CD4-positive, alpha-beta T cell treated with Interleukin-2 at 100 ng/mL for 4 hours (primary cell): ENCODE results near the gene NDUFB3.
"Not testable (repeated sequence)": the region's sequence is repeated elsewhere in the genome, so short reads cannot be mapped to it uniquely, and the experiment has no call there.

Experiments used
- DNase-seq: peaks from one replicate; pipeline ENCODE4 v3.0.0-alpha.2; 2020; ENCODE audit warnings: low spot score

NDUFB3 gene

DNA sequence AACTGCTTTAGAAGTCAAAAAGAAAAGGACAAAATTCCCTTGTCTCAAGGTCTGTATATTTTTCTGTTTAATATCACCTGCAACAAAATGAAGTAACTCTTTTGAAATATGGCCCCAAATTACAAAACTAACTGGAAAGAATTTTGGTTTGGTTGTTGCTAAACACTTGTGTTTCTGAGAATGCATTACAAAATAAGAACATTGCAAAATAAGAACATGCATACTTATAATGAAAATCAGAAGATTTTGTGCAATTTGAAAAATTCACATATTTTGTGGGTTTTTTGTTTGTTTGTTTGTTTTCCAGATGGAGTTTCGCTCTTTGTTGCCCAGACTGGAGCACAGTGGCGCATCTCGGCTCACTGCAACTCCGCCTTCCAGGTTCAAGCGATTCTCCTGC lies 21.8 kb downstream of the NDUFB3 start:
- no peak for DNase-seq

DNA sequence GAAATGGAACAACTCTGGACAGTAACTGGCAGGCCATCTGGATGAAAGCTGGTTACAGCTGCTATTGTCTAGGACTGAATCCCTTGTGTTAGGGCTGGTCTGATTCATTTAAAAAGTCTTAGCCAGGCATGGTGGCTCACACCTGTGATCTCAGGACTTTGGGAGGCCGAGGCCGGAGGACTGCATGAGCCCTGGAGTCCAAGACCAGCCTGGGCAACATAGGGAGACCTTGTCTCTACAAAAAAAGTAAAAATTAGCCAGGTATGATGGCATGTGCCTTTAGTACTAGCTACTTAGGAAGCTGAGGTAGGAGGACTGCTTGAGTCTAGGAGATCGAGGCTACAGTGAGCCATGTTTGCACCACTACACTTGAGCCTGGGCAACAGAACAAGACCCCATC lies 28.7 kb downstream of the NDUFB3 start:
- DNase-seq, result no peak

DNA sequence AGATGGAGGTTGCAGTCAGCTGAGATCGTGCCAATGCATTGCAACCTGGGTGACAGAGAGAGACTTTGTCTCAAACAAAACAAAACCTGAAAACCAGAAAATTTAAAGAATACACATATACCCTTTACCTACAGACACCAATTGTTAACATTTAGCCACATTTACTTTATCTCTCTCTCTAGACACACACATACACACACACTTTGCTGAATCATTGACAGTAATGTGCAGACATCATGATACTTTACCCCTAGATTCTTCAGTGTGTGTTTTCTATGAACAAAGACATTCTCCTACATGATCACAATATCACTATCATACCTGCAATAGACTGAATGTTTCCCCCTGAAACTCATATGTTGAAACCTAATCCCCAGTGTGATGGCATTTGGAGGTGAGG lies 34.0 kb downstream of the NDUFB3 start:
- no peak for DNase-seq

DNA sequence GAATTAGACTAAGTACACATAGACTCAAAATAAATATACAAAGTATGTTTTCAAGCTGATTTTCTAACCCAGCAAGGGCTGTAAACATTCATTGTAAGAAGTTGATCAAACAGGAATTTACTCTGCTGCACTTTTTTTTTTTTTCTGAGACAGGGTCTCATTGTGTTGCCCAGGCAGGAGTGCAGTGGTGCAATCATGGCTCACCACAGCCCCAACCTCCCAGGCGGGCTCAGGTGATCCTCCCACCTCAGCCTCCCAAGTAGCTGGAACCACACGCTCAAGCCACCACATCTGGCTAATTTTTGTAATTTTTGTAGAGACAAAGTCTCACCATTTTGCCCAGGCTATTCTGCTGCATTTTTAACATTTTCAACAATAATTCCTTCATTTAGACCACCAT lies 35.8 kb downstream of the NDUFB3 start:
- DNase-seq, result no peak

DNA sequence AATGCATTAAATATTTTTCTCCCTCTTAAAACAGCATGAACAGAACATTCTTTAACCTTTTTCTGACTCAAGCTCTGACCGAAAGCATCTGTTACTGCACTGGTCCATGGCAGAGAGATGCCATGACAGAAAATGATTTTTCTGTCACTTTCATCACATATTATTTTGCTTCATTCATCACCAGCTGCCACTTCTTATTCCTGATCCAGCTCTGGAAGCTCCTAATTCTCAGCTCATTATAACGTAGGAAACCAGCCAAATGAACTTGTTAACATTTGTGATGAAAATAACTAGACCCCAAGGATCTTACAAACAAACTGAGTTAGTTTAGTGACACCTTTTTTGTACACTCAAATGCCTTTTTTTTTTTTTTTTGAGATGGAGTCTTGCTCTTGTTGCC lies 36.5 kb downstream of the NDUFB3 start:
- DNase-seq, result no peak

DNA sequence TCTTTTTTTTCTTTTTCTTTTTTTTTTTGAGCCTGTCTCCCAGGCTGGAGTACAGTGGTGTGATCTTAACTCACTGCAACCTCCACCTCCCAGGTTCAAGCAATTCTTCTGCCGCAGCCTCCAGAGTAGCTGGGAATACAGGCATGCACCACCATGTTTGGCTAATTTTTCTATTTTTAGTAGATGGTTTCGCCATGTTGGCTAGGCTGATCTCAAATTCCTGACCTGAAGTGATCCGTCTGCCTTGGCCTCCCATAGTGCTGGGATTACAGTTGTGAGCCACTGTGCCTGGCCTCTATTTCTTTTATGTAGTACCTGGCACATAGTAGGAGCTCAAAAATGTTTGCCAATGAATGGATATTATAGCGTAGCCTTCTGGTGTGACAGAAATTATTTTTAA lies 37.4 kb downstream of the NDUFB3 start:
- DNase-seq, result no peak

DNA sequence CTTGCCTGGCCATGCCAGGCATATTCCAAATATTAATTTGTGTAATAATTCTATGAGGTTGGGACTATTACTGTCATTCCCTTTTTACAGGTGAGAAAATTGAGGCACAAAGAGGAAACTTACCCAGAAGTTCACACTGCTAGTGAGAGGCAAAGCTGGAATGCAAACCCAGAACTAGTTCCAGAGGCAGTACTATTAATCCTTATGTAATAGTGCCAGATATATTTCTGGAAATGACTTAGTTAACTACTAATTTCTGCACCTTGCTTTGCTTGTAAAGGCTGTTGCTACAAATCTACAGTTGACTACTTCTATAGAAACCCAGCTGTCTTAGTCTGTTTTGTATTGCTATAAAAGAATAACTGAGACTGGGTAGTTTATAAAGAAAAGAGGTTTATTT lies 38.8 kb downstream of the NDUFB3 start:
- no peak for DNase-seq

DNA sequence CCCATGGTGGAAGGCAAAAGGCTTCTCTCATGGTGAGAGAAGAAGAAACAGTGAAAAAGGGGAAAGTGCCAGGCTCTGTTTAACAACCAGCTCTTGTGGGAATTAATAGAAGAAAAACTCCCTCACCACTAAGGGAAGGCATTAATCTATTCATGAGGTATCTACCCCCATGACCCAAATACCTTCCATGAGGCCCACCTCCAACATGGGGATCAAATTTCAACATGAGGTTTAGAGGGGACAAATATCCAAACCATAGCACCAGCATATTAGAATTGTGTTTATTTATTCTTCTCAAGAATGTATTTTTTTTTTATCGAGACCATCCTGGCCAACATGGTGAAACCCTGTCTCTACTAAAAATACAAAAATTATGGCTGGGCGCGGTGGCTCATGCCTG lies 39.3 kb downstream of the NDUFB3 start:
- DNase-seq, result no peak

DNA sequence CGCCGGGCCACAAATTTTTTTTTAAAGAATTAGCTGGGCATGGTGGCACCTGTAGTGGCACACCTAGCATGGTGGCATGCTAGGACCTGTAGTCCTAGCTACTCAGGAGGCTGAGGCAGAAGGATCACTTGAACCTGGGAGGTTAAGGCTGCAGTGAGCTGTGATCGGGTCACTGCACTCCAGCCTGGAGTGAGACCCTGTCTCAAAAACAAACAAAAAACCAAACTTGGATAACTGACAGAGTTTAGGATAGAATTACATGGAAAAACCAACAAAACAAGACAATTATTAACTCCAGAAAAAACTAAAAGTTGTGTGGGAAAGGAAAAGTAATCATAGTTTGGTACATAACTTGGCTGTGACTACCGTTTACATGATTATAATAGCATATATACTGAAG lies 42.5 kb downstream of the NDUFB3 start:
- DNase-seq, result no peak

DNA sequence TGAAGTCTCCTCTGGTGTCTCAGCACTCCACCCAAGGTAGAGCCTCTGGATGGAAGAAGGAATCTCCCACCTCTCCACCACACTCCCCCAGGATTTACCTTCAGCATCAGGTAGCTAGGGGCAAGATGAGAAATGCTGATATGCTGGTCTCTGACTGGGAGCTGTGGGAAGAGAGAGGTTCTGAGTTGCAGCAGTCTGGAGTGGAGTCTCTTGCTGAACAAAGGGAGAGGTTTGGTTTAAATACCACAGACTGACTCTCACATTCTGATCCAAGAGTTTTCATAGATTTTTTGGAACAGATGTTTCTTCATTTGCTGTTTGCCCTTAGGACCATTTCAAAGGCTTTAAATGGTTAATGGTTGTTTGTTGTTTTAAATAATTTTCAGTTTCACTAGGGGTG lies 43.0 kb downstream of the NDUFB3 start:
- DNase-seq, result no peak

DNA sequence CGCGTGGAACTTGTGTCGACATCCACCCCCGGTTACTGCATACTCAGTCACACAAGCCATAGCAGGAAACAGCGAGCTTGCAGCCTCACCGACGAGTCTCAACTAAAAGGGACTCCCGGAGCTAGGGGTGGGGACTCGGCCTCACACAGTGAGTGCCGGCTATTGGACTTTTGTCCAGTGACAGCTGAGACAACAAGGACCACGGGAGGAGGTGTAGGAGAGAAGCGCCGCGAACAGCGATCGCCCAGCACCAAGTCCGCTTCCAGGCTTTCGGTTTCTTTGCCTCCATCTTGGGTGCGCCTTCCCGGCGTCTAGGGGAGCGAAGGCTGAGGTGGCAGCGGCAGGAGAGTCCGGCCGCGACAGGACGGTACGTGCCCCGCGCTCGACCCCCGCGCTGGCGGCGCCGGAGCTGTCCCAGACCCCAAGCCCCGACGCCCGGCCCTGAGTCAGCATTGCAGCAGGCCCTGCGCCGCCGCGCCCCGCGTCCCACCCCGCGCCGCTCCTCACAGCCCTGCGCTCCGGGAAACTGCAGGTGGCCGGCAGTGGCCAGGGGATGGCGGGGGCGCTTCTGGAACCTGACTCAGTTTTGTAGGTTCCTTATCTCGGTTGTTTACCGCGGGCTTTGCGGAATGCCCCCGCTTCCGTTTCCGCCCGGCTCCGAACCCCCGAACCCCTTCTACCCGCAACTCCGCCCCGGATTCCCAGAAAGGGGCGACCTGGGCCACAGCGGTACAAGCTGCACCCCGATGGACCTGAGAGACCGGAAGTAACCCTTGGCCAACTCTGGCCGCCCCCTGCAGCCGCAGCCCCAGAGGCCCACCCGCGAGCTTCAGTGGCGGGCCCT lies 44.5 kb downstream of the NDUFB3 start, which contains the start of gene CFLAR:
Gene CFLAR, plus strand, starts transcription at position 50 of the 844 bp plus-strand sequence. CDS start 13,702 bp downstream, outside the sequence.
- peak; percentile 88 for DNase-seq

DNA sequence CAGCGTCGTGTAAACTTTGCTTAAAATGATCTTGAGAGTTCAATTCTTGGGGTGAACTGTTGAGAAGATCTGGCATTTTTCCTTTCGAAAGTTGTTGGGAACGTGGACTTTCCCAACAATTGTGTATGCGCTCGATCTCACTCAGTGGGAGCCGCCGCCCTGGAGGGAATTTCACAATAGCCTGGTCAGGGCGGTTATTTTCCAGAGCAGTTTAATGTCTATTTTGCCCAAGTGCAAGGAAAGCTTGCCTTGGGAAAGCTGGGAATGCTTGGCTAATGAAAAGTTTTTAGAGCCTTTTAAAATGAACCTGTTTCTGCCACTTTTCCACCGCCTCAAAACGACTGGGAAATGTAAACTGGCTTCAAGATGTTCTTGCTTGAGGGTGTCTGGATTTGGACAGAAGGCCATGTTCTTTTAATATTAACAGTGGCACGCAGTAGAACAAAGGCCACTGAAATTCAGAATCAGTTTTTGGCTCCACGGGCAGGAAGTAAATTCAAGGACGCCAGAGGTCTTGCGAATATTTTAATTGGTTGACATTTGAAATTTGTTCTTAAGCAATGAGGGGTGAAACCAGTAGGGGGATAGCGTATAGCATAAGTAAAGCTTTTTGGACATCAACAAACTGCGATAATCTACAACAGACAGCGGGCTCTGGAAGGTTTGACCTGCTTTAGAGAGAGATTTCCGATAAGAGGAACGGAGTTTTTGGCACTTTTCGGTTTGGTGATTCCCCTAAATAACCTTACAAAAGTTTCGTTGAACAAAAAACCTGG lies 45.3 kb downstream of the NDUFB3 start:
- peak; percentile 82 for DNase-seq

DNA sequence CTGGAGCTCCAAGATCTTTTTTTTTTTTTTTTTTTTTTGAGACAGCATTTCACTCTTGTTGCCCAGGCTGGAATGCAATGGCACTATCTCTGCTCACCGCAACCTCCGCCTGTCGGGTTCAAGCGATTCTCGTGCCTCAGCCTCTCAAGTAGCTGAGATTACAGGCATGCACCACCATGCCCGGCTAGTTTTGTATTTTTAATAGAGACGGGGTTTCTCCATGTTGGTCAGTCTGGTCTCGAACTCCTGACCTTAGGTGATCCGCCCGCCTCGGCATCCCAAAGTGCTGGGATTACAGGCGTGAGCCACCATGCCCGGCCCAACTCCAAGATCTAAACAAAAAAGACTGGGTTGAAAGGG lies 45.9 kb downstream of the NDUFB3 start:
- DNase-seq, result not testable (repeated sequence)

DNA sequence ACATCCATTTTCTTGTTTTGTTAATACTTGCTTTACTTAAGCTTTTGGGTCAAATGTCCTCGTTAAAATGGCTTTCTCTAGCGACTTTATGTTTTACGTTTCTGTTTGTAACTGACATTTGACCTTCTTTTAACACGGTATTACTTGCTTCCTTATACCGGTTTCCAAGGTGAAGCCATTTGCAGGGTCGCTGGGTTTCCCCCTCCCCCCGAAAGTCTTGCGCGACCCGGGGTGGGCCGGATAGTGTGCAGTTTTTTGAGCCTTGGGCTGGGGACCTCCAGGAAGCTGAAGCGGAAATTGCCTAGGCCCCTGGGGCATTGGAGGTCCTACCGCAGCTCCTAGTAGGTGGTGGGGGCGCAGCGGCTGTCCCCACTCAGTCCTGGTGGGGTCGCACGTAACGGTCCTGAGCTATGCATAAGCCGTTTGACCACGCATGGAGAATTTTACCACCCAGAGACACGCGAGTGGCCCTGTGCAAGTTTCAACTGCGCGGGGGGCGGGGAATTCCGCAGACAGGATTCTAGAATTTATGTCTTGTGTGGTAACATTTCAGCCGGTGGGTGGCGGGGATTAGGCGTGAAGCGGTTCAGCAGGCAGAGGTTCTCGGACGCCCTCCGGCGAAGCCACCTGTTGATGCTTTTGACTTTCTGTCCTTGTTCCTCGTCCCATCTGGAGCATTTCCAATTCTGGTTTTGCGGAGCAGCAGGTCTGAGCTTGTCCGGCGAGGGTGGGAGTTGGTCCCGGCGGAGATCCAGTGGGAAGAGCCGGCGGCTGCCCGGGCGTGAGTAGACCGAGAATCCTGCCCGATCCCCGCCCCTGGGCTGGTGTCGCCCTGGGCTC lies 46.5 kb downstream of the NDUFB3 start:
- DNase-seq, result peak; percentile 93

DNA sequence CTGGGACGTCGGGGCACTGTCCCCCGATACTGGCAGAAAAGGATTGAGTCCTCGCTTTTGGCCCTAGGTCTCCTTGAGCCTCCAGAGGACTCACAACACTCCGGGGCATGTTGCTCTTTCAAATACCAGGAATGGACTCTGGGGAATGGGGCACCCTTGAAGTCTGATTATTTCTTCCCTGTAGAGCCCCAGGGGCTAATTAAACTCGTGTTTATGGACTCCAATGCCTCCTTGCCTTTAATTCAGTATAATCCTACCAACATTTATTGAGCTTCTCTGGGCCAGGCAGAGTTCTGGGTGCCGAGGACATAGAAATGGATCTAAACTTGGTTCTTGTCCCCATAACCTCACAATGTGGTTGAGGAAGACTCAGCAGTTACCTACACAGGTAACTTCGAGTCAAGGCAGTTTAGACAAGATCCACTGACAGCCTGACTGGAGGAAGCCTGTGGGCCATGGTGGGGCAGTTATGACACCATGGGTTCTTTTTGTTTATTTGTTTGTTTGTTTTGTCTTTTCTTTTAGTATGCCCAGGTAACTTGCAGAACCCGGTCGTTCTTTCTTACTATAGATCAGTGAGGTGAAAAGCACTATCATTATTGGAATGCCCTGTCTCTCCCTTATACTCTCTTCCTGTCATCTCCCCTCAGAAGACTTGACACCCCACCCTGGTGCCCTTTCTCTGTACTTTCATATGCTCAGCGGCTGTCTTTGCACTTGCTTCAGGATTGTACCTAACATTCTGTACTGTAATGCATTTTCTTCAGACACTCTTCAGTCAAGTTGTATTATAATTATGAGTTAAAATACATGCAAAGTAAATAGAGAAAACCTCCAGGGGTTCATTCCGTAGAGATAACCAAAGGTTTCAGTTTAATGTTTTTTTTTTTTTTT lies 47.4 kb downstream of the NDUFB3 start:
- peak; percentile 61 for DNase-seq

DNA sequence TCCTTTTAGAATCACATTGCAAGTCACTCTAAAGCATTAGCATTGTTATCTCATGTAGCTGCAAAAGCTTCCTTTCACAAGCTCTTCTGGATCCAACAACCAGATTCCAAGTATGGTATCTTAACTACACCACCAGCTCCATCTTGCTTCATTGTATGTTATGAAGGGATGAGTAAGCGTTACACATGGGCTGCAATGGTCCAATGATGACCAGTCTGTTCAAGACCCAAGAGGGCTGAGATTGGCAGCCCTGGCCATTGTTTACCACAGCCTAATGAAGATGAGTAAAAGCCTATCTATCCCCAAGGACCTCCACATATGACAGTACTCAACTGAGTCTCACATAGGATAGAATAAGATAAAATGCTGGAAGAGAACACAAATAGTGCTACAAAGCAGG lies 50.5 kb downstream of the NDUFB3 start:
- DNase-seq, result peak; percentile 41

DNA sequence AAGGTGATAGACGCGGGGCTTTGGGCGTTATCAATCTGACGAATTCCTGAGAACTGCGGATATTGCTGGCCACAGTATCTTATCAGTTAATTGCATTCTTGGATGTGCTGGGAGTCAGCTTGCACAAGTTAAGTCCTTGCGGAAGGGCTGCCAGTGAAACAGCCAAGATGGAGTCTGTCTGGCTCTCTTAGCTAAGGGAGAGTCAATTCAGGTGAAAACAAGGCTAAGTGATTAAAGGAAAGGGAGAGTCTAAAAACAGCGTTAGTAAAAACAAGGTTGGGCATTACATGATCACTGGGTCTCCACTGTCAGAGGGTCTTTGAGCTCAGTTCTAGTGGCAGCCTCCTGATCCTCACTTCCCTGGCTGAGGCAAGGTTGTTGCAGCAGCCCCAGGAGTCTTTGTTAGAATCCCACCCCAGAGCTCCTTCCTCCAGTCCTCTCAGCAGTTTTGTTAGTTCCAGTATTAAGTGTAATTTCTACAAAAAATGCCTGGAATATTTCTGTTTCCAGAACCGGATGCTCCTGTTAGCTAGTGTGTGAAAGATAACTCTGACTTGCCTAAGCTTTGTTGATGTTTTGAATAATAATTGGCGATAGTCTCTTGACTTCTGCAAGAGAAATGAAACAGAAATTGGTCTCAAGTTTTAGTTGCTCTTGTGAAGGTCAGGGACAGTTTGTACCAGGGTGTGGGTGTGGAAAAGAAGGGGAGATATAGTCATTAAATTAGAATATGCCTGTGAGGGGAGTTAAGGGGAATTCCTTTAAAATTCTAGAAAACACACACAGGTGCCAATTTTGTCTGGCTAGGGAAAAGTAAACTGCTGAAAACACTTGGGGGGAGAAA lies 54.7 kb downstream of the NDUFB3 start:
- peak; percentile 75 for DNase-seq

DNA sequence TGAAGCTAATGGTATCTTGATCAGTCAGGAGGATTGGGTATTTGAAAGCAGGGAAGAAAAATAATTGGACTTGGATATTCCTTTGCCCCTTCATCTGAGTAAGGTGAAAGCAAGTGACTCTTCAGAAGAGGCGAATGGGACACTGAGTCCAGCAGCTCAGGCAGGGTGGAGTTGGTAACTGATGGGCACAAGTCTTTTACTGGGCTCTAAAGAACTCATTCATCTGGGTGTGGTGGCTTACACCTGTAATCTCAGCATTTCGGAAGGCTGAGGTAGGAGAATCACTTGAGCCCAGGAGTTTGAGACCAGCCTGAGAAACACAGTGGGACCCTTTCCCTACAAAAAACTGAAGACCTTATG lies 55.3 kb downstream of the NDUFB3 start:
- DNase-seq, result no peak

DNA sequence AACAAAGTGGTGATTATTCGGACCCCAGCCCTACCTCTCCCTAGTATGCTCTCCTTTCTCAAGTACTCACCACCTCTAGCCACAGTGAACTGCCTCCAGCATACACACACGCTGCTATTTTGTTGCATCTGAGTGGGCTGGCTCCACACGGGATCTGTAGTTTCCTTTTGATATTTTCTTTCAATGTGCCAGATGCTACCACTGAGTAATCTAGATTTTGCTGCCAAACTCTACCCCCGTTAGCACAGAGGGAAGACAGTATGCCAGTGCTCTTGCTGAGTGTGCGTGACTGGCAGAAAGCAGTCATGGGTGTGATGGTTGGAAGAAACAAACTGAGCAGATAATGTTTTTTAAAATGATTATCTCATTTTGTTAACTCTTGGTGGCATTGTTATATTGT lies 55.8 kb downstream of the NDUFB3 start:
- peak; percentile 71 for DNase-seq

DNA sequence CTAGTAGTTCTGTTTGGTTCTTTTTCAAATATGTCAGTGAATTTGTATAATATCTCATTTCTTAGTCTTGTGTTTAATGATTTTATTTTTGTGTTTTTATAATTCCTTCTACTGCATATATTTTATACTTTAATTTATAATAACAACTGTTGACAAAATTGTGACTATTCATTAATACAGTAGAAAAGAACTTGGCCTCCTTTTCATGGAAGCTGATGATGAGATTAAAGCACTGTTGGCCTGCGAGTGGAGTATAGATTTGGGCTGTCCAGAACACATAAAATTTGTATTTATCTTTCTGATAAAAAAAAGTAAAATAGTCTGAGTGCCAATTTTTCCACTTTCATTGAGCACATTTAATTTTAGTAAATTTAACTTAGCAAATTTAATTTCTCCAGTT lies 56.2 kb downstream of the NDUFB3 start:
- no peak for DNase-seq
